BLaER1 treated with 17β-estradiol and CSF1 and Interleukin-3, amounts not matched to agents 10 nM and 100 nM (cell line): ENCODE data around the gene CTXND1.

Experiments used
- H3K27ac ChIP-seq, 11 experiments: shearing (Covaris generic); formaldehyde crosslinking; 2 replicates each; pipeline ENCODE4 v1.8.1; 2022
- H3K27me3 ChIP-seq, 11 experiments: shearing (Covaris generic); formaldehyde crosslinking; 2 replicates each; pipeline ENCODE4 v1.8.1; 2022
- H3K36me3 ChIP-seq, 11 experiments: shearing (Covaris generic); formaldehyde crosslinking; 2 replicates each; pipeline ENCODE4 v1.8.1; 2022
- H3K4me1 ChIP-seq, 10 experiments: shearing (Covaris generic); formaldehyde crosslinking; 2 replicates each; pipeline ENCODE4 v1.8.1; 2022
- H3K4me2 ChIP-seq, 11 experiments: shearing (Covaris generic); formaldehyde crosslinking; 2 replicates each; pipeline ENCODE4 v1.8.1; 2022
- H3K4me3 ChIP-seq, 10 experiments: shearing (Covaris generic); formaldehyde crosslinking; 2 replicates each; pipeline ENCODE4 v1.8.1; 2022
- H3K9ac ChIP-seq, 11 experiments: shearing (Covaris generic); formaldehyde crosslinking; 2 replicates each; pipeline ENCODE4 v1.8.1; 2022
- H3K9me3 ChIP-seq, 11 experiments: shearing (Covaris generic); formaldehyde crosslinking; replicated peaks in 1 of 11; 2 replicates each; pipeline ENCODE4 v1.8.1; 2022
- H4K20me1 ChIP-seq, 11 experiments: shearing (Covaris generic); formaldehyde crosslinking; 2 replicates each; pipeline ENCODE4 v1.8.1; 2022
- Cebpa-rat ChIP-seq, 11 experiments: shearing (Covaris generic); IDR thresholded peaks; 2 replicates each; pipeline ENCODE4 v1.8.1; 2022

Gene CTXND1

GRCh38 chr15:80182611-80183261 is 69.3 kb downstream of the CTXND1 start:
- no peak for TF ChIP-seq Cebpa-rat (IDR thresholded peaks at IDR 0.05)
- H3K36me3 ChIP-seq = peaks cover 33 to 88% (median 76%) of the 10 kb centered on the region in 11 experiments
- H3K27ac ChIP-seq = no peak overlapping the region
- peaks cover 0 to 17% (median 9%) of the 10 kb centered on the region in 11 experiments; a peak in 10 of 22 replicates for H3K9me3 ChIP-seq
- no peak overlapping the region for H3K4me3 ChIP-seq
- no peak overlapping the region for H3K9ac ChIP-seq
- peak overlapping the region in 6 of 11 experiments; percentile 9 to 47 (median 17); a peak in 7 of 22 replicates for H3K4me2 ChIP-seq
- peaks cover 0 to 11% (median 0%) of the 10 kb centered on the region in 11 experiments; a peak in 2 of 22 replicates for H4K20me1 ChIP-seq
- H3K4me1 ChIP-seq = peaks cover 17 to 29% (median 21%) of the 10 kb centered on the region in 10 experiments
- H3K27me3 ChIP-seq = no peaks in the 10 kb centered on the region

- H3K4me1 ChIP-seq = peaks cover 19 to 30% (median 27%) of the 10 kb centered on the region in 10 experiments
- H3K4me2 ChIP-seq = no peak overlapping the region
- H3K9ac ChIP-seq = no peak overlapping the region
- H3K36me3 ChIP-seq = peaks cover 20 to 76% (median 64%) of the 10 kb centered on the region in 11 experiments
- peaks cover 0 to 11% (median 0%) of the 10 kb centered on the region in 11 experiments; a peak in 2 of 22 replicates for H4K20me1 ChIP-seq
- no peaks in the 10 kb centered on the region for H3K27me3 ChIP-seq
- H3K27ac ChIP-seq = no peak overlapping the region
- no peak overlapping the region for H3K4me3 ChIP-seq
- H3K9me3 ChIP-seq = peaks cover 0 to 10% (median 9%) of the 10 kb centered on the region in 11 experiments; a peak in 10 of 22 replicates
- TF ChIP-seq Cebpa-rat (IDR thresholded peaks at IDR 0.05) = no peak
Observed at GRCh38 chr15:80180986-80181385, 71.0 kb downstream of the CTXND1 start.

- no peak overlapping the region for H3K4me3 ChIP-seq
- peaks cover 19 to 30% (median 27%) of the 10 kb centered on the region in 10 experiments for H3K4me1 ChIP-seq
- peaks cover 0 to 5% (median 4%) of the 10 kb centered on the region in 11 experiments; a peak in 9 of 22 replicates for H3K9me3 ChIP-seq
- no peak overlapping the region for H3K9ac ChIP-seq
- H3K36me3 ChIP-seq = peaks cover 15 to 75% (median 62%) of the 10 kb centered on the region in 11 experiments
- H3K27me3 ChIP-seq = no peaks in the 10 kb centered on the region
- peaks cover 0 to 11% (median 0%) of the 10 kb centered on the region in 11 experiments; a peak in 2 of 22 replicates for H4K20me1 ChIP-seq
- 0 out of 22 replicates have a peak overlapping the region, but pooled peaks of 1 of the 11 experiments have one; percentile 38 for H3K27ac ChIP-seq
- no peak for TF ChIP-seq Cebpa-rat (IDR thresholded peaks at IDR 0.05)
- H3K4me2 ChIP-seq = no peak overlapping the region
Observed at GRCh38 chr15:80180468-80180867, 71.5 kb downstream of the CTXND1 start.

DNA sequence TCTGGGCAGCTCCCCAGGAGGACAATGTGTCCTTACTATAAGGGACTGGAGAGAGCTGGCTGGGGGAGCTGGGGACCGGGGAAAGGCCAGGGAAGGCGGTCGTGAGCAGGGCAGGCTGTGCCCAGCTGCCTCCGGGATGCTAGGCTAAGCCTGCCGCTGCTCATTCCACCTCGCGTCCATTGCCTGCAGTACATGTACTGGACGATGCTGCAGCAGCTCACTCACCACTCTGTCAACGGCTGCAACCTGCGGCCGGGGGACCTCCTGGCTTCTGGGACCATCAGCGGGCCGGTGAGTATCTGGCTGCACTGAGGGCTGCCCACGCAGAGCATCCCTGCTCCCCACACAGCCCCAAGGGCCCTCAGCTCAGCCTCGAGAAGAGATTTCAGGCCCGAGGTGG is 72.1 kb downstream of the CTXND1 start:
- Histone ChIP-seq H4K20me1 (peaks cover 0 to 11% (median 0%) of the 10 kb centered on the region in 11 experiments; a peak in 2 of 22 replicates), H3K27me3 (no peaks in the 10 kb centered on the region), H3K4me3 (no peak overlapping the region), H3K9me3 (no peaks in the 10 kb centered on the region), H3K4me1 (peaks cover 19 to 30% (median 27%) of the 10 kb centered on the region in 10 experiments), H3K9ac (no peak overlapping the region; a peak in 1 of 22 replicates), H3K27ac (peak overlapping the region in 5 of 11 experiments; percentile 9 to 41 (median 35); a peak in 4 of 22 replicates), H3K4me2 (peak overlapping the region in 8 of 11 experiments; percentile 24 to 78 (median 53); a peak in 14 of 22 replicates), H3K36me3 (peaks cover 10 to 75% (median 62%) of the 10 kb centered on the region in 11 experiments; a peak in 21 of 22 replicates)
- no peak for TF ChIP-seq Cebpa-rat (IDR thresholded peaks at IDR 0.05)

DNA sequence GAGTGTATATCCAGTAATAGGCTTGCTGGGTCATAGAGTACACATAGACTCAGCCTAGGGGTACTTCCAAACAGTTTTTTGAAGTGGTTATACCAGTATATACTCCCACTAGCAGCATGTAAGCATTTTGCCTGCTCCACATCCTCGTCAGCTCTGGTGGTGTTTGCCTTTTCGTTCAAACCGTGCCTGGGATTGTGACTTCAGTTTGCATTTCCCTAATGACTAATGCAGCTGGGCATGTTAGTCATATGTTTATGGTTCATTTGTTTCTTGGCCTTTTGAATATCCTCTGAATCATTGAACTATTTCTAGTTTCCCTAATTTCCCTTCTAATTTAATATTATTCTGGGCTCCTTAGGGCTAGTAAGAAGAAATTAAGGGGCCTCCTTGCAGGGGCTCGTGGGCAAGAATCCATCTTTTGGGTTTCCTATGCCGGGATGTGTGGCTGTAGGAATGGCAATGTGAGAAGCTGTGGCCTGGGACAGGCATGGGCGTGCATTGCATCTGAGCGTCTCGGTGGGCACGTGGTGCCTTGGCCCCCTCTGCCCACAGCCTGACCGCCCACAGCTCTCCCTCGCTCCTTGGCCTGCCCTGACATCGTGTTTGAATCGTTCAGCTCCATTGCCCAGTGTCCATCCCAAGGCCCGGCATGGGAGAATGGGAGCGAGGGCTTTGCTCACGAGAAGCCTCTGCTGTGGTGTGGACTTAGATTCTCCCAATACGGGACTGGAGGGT is 72.8 kb downstream of the CTXND1 start:
- Histone ChIP-seq H3K4me1 (peaks cover 19 to 30% (median 27%) of the 10 kb centered on the region in 10 experiments), H4K20me1 (peaks cover 0 to 11% (median 0%) of the 10 kb centered on the region in 11 experiments; a peak in 2 of 22 replicates), H3K27me3 (no peaks in the 10 kb centered on the region), H3K9me3 (no peaks in the 10 kb centered on the region), H3K4me2 (peak overlapping the region in 10 of 11 experiments; percentile 16 to 78 (median 46); a peak in 20 of 22 replicates), H3K36me3 (peaks cover 10 to 75% (median 62%) of the 10 kb centered on the region in 11 experiments; a peak in 21 of 22 replicates), H3K9ac (no peak overlapping the region; a peak in 1 of 22 replicates), H3K4me3 (no peak overlapping the region), H3K27ac (peak overlapping the region in 7 of 11 experiments; percentile 9 to 49 (median 35); a peak in 9 of 22 replicates)
- TF ChIP-seq Cebpa-rat (IDR thresholded peaks at IDR 0.05) = no peak

GRCh38 chr15:80177156-80177555 is 74.9 kb downstream of the CTXND1 start:
- H3K4me2 ChIP-seq = peak overlapping the region in 3 of 11 experiments; percentile 1 to 33 (median 9); a peak in 3 of 22 replicates
- no peak overlapping the region for H3K9ac ChIP-seq
- no peaks in the 10 kb centered on the region for H3K9me3 ChIP-seq
- peaks cover 10 to 30% (median 19%) of the 10 kb centered on the region in 10 experiments for H3K4me1 ChIP-seq
- TF ChIP-seq Cebpa-rat (IDR thresholded peaks at IDR 0.05) = no peak
- no peak overlapping the region for H3K4me3 ChIP-seq
- H3K27me3 ChIP-seq = no peaks in the 10 kb centered on the region
- peaks cover 10 to 64% (median 43%) of the 10 kb centered on the region in 11 experiments; a peak in 21 of 22 replicates for H3K36me3 ChIP-seq
- peaks cover 0 to 12% (median 0%) of the 10 kb centered on the region in 11 experiments; a peak in 3 of 22 replicates for H4K20me1 ChIP-seq
- H3K27ac ChIP-seq = no peak overlapping the region

DNA sequence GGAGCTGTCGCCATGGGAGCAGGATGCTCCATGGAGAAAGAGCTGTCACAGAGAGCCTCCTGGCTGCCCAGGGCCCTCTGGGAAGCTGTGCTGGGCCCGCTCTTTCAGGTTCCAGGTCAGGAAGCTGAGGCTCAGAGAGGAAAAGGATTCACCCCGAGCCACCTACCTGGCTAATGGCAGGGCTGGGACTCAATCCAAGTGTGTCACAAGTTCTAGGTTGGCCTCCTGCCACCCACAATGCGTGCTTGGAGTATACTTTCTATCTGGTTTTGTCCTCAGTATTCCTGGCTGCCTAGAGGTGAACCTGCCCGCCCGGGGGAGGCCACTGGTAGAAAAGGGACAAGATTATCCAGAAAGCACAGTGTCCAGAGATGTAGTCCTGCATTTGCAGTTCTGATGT is 75.6 kb downstream of the CTXND1 start:
- no peaks in the 10 kb centered on the region for H3K27me3 ChIP-seq
- peaks cover 0 to 12% (median 0%) of the 10 kb centered on the region in 11 experiments; a peak in 3 of 22 replicates for H4K20me1 ChIP-seq
- peak overlapping the region in 2 of 11 experiments; percentile 9 to 33; a peak in 2 of 22 replicates for H3K4me2 ChIP-seq
- no peak overlapping the region for H3K9ac ChIP-seq
- peaks cover 10 to 30% (median 17%) of the 10 kb centered on the region in 10 experiments; a peak in 18 of 20 replicates for H3K4me1 ChIP-seq
- no peak for TF ChIP-seq Cebpa-rat (IDR thresholded peaks at IDR 0.05)
- no peak overlapping the region for H3K4me3 ChIP-seq
- peaks cover 7 to 64% (median 36%) of the 10 kb centered on the region in 11 experiments; a peak in 21 of 22 replicates for H3K36me3 ChIP-seq
- no peak overlapping the region for H3K27ac ChIP-seq
- no peaks in the 10 kb centered on the region for H3K9me3 ChIP-seq

DNA sequence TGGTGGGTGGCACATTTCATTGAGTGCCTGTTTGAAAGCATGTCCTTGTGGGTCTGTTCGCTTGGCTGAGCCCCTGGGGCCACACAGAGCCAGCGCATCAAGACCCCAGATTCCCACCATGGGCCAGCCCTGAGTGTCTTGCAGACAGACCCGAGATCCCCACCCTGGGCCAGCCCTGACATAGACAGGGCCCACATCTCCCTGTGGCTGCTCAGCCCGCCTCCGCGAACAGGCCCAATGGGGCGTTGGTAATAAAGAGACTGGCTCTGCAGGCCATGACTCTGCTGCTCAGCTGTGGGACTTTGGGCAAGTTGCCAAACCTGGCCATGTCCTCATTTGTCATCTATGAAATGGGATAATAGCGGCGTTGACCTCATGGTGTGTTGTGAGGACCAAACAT is 76.6 kb downstream of the CTXND1 start:
- peaks cover 5 to 57% (median 26%) of the 10 kb centered on the region in 11 experiments; a peak in 17 of 22 replicates for H3K36me3 ChIP-seq
- H4K20me1 ChIP-seq = peaks cover 0 to 12% (median 0%) of the 10 kb centered on the region in 11 experiments; a peak in 3 of 22 replicates
- no peak overlapping the region for H3K4me3 ChIP-seq
- H3K4me2 ChIP-seq = no peak overlapping the region
- no peaks in the 10 kb centered on the region for H3K27me3 ChIP-seq
- H3K9ac ChIP-seq = no peak overlapping the region
- H3K4me1 ChIP-seq = peaks cover 10 to 30% (median 17%) of the 10 kb centered on the region in 10 experiments; a peak in 18 of 20 replicates
- peak overlapping the region in 1 of 11 experiments; percentile 27; a peak in 1 of 22 replicates for H3K27ac ChIP-seq
- no peak for TF ChIP-seq Cebpa-rat (IDR thresholded peaks at IDR 0.05)
- no peaks in the 10 kb centered on the region for H3K9me3 ChIP-seq
